Suprapubic skin (tissue), 4 donors: Measurements from ENCODE around the gene MFAP2. TPM values are rescaled to one million over a fixed set of nuclear protein-coding genes. Genes with fewer than 3 reads are reported as not detected.

ENCODE experiments used
- DNase-seq, 2 donors: peaks; one replicate each; pipeline ENCODE4 v3.0.0-alpha.2; 2019; ENCODE audit warnings: low spot score in 2 of 2
- H3K27ac ChIP-seq: fragments of 200-600 bp; sonication (generic); one replicate; pipeline ENCODE4 v1.5.1; 2019
- H3K27me3 ChIP-seq: fragments of 200-600 bp; sonication (generic); one replicate; pipeline ENCODE4 v1.5.1; 2019
- H3K36me3 ChIP-seq: fragments of 200-600 bp; sonication (generic); one replicate; pipeline ENCODE4 v1.5.1; 2019
- H3K4me1 ChIP-seq: fragments of 200-600 bp; sonication (generic); one replicate; pipeline ENCODE4 v1.5.1; 2019
- H3K4me3 ChIP-seq: fragments of 200-600 bp; sonication (generic); one replicate; pipeline ENCODE4 v1.5.1; 2019; ENCODE audit warnings: mild to moderate bottlenecking
- H3K9me3 ChIP-seq: fragments of 200-600 bp; sonication (generic); one replicate; pipeline ENCODE4 v1.5.1; 2019
- CTCF ChIP-seq, 2 donors: fragments of 200-600 bp in 1 of 2; fragments of 450-650 bp in 1 of 2; sonication (generic) in 1 of 2; IDR thresholded peaks; one replicate each; pipeline ENCODE4 v1.5.1; 2016 to 2019; ENCODE audit warnings: antibody characterized with exemption in 2 of 2, mild to moderate bottlenecking in 1 of 2, moderate library complexity in 1 of 2
- EP300 ChIP-seq: sonication (generic); formaldehyde crosslinking; IDR thresholded peaks from one replicate; pipeline ENCODE4 v1.6.1; 2017; ENCODE audit warnings: antibody characterized with exemption
- POLR2A ChIP-seq, 2 donors: fragments of 450-650 bp; IDR thresholded peaks; one replicate each; pipeline ENCODE4 v1.6.1; 2017; ENCODE audit warnings: antibody characterized with exemption in 2 of 2, mild to moderate bottlenecking in 2 of 2, moderate library complexity in 2 of 2
- POLR2AphosphoS5 ChIP-seq, 3 donors: sonication (generic); formaldehyde crosslinking; IDR thresholded peaks; one replicate each; pipeline ENCODE4 v1.6.1; 2017; ENCODE audit warnings: antibody characterized with exemption in 3 of 3
- WGBS: methylation state at CpG from one replicate; pipeline ENCODE4 v1.1.5; 2018; 5-methylcytosine and 5-hydroxymethylcytosine counted together
- total RNA-seq, 4 donors: library from RNA; depleted of rRNA; stranded (reverse); fragments of >200 nt; gene quantifications; one replicate each; pipeline ENCODE4 v1.1.0, GENCODE V29; 2016

MFAP2 gene
- total RNA-seq, 4 donors from 2014 or later = 5.6 to 8.3 (median 7.1) TPM

GRCh38 chr1:16979475-16980327 lies 719 bp downstream of the MFAP2 start:
- Histone ChIP-seq H3K27me3 (no peaks in the 10 kb centered on the region), H3K9me3 (no peaks in the 10 kb centered on the region), H3K36me3 (no peaks in the 10 kb centered on the region), H3K27ac (peak overlapping the region; percentile 85), H3K4me3 (peak overlapping the region; percentile 55), H3K4me1 (peaks cover 68% of the 10 kb centered on the region)
- WGBS = 15% methylated on average over 24 of the region's 44 CpGs
- TF ChIP-seq CTCF (IDR thresholded peaks at IDR 0.05) = no peak
- TF ChIP-seq POLR2AphosphoS5 (IDR thresholded peaks at IDR 0.05) = no peak
- TF ChIP-seq EP300 = no peak
- no peak for TF ChIP-seq POLR2A (IDR thresholded peaks at IDR 0.05)
- DNase-seq = no peak

GRCh38 chr1:16978567-16979474 lies 1.6 kb downstream of the MFAP2 start:
- Histone ChIP-seq H3K27ac (peak overlapping the region; percentile 85), H3K4me1 (peaks cover 59% of the 10 kb centered on the region), H3K4me3 (peak overlapping the region; percentile 55), H3K27me3 (no peaks in the 10 kb centered on the region), H3K36me3 (no peaks in the 10 kb centered on the region), H3K9me3 (no peaks in the 10 kb centered on the region)
- DNase-seq = peak in 1 of 2 donors; percentile 84
- 47% methylated on average over 3 of the region's 20 CpGs for WGBS
- TF ChIP-seq CTCF (IDR thresholded peaks at IDR 0.05) (no peak), POLR2A (IDR thresholded peaks at IDR 0.05) (peak in 1 of 2 donors; percentile 21)

GRCh38 chr1:16978139-16978538 lies 2.3 kb downstream of the MFAP2 start:
- no peaks in the 10 kb centered on the region for H3K27me3 ChIP-seq
- no peak for TF ChIP-seq POLR2A (IDR thresholded peaks at IDR 0.05)
- no peak for TF ChIP-seq CTCF (IDR thresholded peaks at IDR 0.05)
- no peak for TF ChIP-seq EP300
- no peak for TF ChIP-seq POLR2AphosphoS5 (IDR thresholded peaks at IDR 0.05)
- no peak for DNase-seq
- no peaks in the 10 kb centered on the region for H3K36me3 ChIP-seq
- peak overlapping the region; percentile 85 for H3K27ac ChIP-seq
- WGBS = 78% methylated on average over 4 of the region's 4 CpGs
- peaks cover 56% of the 10 kb centered on the region for H3K4me1 ChIP-seq
- no peak overlapping the region for H3K4me3 ChIP-seq
- H3K9me3 ChIP-seq = no peaks in the 10 kb centered on the region

- peaks cover 56% of the 10 kb centered on the region for H3K4me1 ChIP-seq
- no peaks in the 10 kb centered on the region for H3K36me3 ChIP-seq
- no peak for TF ChIP-seq POLR2A (IDR thresholded peaks at IDR 0.05)
- no peak for TF ChIP-seq CTCF (IDR thresholded peaks at IDR 0.05)
- no peak for TF ChIP-seq POLR2AphosphoS5 (IDR thresholded peaks at IDR 0.05)
- no peak for TF ChIP-seq EP300
- 80% methylated on average over 5 of the region's 5 CpGs for WGBS
- no peaks in the 10 kb centered on the region for H3K9me3 ChIP-seq
- no peak overlapping the region for H3K4me3 ChIP-seq
- no peak for DNase-seq
- H3K27ac ChIP-seq = peak overlapping the region; percentile 85
- no peaks in the 10 kb centered on the region for H3K27me3 ChIP-seq
Observed at GRCh38 chr1:16977377-16977776, 3.0 kb downstream of the MFAP2 start.

GRCh38 chr1:16976966-16977365 lies 3.5 kb downstream of the MFAP2 start:
- no peak overlapping the region for H3K4me3 ChIP-seq
- peaks cover 56% of the 10 kb centered on the region for H3K4me1 ChIP-seq
- no peak overlapping the region for H3K27ac ChIP-seq

More at GRCh38 chr1:16976966-16977365, 3.5 kb downstream of the MFAP2 start:
- no peaks in the 10 kb centered on the region for H3K36me3 ChIP-seq
- TF ChIP-seq EP300 = no peak
- no peak for DNase-seq
- 96% methylated on average over 14 of the region's 16 CpGs for WGBS
- H3K27me3 ChIP-seq = no peaks in the 10 kb centered on the region
- no peaks in the 10 kb centered on the region for H3K9me3 ChIP-seq
